Right forelimb (tissue), 1 donor: ENCODE results near the gene DIPK1B.
"Not testable (repeated sequence)": the region's sequence is repeated elsewhere in the genome, so short reads cannot be mapped to it uniquely, and the experiment has no call there.

Experiments used
- DNase-seq: peaks from one replicate; pipeline ENCODE4 v3.0.0-alpha.2; 2018

DIPK1B gene

DNA sequence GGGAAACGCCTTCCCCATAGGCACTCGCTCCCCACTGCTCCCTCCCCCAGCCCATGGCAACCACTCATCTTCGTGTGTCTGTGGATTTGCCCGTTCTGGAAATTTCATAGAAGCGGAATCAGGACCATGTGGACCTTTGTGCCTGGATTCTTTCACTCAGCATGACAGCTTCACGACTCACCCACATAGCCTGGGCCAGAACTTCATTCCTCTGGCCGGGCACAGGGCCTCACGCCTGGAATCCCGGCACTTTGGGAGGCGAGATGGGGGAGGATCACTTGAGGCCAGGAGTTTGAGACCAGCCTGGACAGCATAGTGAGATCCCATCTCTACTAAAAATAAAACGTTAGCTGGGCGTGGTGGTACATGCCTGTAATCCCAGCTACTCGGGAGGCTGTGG is 12.1 kb upstream of the DIPK1B start:
- DNase-seq: no peak

DNA sequence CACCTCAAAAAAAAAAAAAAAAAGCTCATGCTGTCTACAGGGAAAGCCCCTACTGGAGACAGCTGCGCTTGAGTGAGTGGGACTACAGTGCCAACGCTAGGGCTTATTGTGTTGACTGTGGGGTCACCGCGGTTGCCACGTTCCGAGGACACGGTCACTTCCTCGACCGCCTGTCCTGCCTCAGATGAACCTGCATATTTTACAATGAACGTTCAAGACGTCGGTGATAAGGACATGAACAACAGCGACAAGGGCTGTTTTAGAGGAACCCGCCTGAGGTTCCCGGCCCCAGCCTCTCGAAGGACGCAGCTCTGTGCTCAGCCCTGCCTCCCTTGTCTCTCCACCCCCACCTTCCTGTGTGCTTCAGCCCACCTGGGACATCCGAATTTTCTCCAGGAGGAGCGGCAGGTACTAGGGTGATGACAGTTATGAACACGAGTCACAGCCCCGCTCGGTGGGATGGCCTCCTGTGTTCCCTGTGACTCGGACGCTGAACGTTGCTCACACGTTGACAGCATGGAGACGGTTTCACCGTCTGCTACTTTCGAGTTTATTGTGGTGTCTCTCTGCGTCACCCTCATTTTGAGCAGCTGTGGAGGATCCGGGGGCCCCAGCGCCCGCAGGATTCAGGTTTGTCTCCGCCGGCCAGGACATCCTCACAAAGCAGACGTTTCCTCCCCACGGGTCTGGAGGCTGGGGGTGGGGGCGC is 11.3 kb upstream of the DIPK1B start:
- no peak for DNase-seq

DNA sequence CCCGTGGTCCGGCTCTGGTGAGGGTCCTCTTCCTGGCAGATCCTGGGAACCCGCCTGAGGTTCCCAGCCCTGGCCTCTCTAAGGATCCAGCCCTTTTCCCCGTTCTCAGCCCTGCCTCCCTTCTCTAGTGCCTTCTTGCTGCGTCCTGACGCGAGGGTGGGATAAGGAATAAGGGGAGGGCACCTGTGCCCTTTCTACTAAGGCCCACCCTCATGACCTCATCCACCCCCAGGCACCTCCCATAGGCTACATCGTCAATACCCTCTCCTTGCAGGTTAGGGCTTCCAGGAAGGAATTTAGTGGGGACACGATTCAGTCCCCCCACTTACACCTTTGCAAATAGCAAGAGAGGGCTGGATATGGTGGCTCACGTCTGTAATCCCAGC is 10.7 kb upstream of the DIPK1B start:
- DNase-seq: no peak

DNA sequence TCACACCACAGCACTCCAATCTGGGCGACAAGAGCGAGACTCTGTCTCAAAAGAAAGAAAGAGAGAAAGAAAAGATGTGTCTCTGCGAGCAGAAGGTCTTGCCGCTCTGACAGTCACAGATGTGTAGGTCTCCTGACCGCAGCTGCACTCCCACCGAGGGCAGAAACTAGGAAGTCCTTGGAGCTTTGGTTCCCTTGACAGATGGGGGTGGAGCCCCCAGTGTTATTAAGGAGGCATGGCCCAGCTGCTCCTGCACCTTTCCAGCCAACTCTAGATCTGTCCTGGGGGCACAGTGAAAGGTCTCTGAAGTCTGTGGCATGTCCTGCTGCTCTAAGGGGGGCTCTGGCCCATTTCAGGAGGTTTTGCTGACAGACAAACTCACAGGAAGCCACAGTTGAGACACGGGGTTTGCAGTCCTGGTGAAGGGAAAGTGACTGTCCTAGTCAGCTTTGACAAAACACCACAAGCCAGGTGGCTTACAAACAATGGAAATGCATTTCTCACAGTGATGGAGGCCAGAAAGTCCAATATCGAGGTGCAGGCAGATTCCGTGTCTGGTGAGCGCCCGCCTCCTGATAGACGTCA is 9.0 kb upstream of the DIPK1B start:
- no peak for DNase-seq

DNA sequence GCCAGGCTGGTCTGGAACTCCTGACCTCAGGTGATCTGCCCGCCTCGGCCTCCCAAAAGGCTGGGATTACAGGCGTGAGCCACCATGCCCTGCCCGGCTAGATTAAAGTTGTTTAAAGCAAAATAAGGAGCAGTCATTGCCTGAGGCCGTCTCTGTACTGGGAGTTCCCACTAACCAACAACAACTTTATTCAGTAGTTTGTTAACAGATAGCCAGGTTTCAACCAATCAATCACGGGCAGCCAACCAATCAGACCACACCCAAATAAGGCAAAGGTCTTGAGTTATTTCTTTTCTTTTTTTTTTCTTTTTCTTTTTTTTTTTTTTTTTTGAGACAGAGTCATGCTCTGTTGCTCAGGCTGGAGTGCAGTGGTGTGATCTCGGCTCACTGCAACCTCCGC is 7.6 kb upstream of the DIPK1B start:
- not testable (repeated sequence) for DNase-seq

DNA sequence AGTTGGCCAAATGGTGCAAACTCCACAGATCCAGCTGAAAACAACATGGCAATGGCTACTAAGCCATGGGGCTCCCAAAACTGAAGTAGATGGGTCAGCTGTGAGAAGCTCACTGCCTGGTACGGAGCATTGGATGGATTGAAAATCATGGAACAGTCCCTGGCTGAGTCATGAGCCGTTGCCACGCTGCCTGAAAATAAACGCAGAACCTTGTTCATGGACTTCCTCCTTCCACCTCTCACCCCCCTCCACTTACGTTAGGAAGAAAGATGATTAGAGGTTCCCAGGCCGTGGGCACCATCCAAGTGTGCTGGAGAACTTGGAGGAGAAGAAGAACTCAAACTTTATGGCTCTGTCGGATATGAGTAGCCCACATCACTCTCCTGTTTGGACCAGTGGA is 6.8 kb upstream of the DIPK1B start:
- DNase-seq: no peak

DNA sequence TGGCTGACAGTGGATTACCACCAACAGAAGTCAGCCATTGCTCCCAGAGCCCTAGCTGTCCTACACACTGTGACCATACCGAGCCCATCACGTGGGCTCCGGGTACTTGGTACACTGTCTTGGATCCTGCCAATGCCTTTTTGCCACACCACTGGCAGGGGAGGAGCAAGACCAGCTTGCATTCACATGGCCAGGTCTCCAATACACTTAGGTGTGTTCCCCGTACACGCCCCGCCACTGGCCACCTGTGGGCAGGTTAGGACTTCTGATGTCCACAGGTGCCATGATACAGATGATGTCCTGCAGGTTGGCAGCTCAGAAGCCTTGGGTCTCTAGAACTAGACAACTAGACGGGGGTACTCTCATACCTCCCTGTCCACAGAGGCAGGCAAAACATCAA is 5.4 kb upstream of the DIPK1B start:
- DNase-seq: no peak

DNA sequence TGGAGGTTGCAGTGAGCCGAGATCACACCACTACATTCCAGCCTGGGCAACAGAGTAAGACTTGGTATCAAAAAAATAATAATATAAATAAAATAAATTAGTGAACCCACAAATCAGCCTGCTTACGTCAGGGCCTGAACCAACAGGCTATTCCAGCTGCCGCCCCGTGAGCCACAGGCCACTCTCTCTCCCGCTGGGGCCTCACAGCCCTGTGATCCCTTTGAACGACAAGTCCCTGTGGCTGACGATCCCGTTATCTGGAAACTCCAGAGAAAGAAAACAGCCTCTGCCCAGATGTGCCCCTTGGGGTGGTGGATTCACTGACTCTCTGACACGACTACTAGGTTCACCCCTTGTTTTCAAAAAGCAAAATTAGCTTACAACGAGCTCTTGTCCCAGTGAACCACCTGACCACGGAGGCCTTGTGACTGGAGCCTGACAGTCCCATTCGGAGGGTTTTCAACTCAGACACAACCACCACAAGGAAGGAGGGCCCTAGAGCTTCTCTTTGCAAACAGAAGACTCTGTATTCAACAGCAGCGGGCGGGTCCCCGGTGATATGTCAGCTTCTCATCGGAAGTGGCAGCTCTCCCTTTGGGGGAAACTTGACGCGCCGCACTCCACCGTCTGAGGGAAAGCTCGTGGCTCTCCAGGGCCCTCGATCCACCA is 4.4 kb upstream of the DIPK1B start:
- no peak for DNase-seq

DNA sequence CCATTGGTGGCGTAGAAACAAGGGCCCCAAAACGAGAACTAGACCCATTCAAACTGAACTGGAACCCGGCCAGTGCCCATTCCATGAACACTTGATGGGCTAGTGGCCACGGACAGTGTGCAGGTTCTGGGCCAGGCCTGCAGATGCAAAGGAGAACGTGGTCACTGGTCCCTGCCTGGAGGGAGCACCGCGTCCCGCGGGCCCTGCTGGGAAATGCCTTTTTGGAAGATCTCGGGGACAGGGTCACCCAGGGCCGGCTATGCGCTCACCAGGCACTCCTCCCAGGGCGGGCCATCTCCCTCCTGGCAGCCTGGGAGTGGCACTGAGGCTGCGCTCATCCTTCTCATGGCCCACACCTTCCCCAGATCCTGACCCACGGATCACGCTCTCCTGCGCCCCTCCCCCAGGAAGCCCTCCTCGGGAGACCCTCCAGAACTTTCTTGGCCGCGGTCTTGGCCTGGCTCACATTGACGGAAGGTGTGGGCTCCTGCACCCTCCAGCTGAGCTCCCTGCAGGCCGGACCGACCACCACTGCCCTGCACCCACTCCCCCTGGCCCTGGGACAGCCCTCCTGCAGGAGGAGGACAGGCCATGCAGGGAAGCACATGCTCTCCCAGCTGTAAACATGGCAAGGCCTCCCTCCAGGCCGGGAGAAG is 2.8 kb upstream of the DIPK1B start:
- DNase-seq: no peak

DNA sequence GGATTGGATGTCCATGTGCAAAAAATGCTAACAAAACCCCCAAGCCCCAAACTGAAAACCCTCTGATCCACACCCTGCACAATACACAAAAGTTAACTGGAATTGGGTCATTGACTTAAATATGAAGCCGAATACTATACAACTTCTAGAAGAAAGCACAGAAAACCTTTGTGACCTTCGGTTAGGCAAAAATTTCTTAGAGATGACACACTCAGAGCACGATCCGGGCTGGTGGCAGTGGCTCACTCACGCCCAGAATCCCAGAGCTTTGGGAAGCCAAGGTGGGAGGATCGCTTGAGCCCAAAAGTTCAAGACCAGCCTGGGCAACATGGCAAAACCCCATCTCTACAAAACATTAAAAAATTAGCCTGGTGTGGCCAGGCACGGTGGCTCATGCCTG is 1.8 kb upstream of the DIPK1B start:
- DNase-seq: no peak

DNA sequence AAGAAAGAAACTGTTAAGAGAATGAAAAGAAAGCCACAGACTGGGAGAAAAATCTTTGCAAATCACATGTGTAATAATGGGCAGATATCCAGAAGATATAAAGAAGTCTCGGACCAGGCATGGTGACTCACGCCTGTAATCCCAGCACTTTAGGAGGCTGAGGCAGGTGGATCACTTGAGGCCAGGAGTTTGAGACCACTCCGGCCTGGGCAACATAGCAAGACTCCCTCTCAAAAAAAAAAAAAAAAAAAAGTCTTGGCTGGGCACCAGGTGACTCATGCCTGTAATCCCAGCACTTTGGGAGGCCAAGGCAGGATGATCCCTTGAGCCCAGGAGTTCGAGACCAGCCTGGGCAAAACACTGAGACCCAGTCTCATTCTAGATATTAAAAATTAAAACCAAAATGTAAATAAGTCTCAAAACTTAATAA is 1.1 kb upstream of the DIPK1B start:
- DNase-seq: not testable (repeated sequence)

DNA sequence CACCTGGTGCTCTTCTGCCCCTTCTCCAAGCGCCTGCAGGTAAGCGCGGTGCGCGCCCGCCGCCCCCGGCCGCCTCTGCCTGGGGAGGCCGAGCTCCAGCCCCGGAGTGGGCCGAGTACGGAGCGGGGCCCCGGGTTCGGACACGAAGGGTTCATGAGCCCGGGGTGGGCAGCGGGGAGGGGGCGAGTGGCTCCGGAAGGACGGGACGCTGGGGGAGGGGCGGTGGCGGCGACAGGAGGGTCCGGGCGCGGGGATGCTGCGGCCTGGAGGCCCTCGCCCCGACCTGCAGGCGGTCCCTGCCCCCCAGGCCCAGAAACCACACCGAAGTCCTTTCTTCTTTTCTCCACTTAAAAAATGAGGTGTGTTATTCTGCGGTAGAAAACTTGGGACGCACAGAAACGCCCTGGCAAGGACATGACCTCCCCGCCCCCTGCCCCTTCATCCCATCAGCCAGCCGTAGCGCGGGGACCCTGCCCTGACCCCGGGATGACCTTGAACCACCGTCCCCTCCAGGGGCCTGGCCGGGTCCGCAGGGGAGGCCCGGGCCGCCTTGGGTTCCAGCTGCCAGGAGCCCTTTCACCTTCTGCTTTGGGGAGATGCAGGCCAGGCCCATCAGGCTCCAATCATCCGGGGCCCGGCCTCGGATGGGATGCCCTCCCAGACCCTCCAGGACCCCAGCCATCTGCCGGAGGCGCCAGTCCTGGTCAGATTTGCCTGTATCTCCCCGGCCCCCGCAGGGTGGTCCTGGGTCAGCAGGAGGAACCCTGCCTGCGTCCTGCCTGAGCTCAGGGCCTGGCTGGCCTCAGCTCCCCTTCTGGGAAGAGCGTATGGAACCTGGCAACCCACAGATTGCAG is 545 bp downstream of the DIPK1B start:
- DNase-seq: no peak

DNA sequence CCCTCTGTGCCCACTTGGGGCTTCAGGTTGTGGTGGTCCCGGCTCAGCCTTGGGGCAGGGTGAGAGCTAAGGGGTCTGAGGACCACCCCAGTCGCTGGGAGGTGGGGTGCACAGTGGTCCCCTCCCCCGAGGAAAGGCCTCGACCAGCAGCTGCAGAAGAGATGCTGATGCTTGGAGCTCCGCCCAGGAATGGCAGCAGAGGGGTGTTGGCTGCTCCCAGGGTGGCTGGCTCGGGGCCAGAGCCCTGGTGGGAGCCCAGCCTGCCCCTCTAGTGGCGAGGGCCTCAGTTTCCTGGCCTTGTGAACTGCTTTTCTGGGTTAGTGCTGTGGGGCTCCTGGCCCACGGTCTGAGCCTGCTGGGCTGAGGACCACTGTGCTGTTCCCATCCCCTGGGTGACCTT is 1.2 kb downstream of the DIPK1B start:
- DNase-seq: no peak

DNA sequence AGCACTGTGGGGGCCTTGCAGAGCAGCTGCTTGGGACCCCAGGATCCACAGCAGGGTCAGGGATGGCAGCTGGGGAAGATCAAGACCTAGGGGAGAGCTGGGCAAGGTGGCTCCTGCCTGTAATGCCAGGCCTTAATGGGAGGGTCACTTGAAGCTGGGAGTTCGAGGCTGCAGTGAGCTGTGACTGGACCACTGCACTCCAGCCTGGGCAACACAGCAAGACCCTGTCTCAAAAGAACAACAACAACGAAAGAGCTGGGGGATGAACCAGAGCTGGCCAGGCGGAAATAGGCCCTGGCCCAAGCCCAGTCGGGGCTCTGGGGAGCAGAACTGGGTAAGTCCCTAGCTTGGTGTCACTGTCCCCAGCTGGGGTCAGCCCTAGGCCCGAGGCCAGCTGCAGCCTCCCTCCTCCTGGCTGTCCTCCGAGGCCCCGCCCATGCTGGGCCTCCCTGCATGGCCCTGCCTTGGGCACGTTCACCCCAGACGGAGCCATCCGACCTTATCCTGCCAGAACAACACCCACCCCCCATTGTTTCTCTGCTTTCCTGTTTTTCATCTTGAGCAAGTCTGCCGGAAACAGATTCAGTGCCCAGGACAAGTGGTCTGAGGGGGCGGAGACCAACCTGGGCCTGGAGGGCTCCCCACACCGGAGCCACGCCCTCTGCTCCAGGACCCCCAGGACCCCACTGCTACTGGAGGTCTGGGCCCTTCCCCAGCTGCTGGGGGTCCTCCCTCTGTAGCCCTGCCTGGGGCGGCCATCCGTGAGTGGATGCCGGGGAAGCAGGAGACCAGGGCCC is 1.9 kb downstream of the DIPK1B start:
- no peak for DNase-seq

DNA sequence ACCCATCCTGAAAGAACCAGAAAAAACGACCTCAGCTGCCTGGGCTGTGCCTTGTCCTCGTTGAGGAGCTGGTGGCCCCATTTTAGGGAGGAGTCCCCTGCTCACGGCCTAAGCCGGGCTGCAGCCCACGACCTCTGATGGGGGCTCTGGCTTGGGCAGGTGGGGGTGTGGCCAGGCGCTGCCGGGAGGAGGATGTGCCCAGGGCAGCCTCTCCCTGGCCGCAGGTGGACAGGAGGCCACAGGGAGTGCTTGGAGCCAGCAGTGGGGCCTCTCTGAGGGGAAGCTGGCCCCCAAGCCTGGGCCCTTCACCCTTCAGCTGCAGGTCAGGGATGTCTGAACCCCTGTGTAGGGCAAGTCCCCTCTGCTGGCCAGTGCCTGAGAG is 2.5 kb downstream of the DIPK1B start:
- no peak for DNase-seq

DNA sequence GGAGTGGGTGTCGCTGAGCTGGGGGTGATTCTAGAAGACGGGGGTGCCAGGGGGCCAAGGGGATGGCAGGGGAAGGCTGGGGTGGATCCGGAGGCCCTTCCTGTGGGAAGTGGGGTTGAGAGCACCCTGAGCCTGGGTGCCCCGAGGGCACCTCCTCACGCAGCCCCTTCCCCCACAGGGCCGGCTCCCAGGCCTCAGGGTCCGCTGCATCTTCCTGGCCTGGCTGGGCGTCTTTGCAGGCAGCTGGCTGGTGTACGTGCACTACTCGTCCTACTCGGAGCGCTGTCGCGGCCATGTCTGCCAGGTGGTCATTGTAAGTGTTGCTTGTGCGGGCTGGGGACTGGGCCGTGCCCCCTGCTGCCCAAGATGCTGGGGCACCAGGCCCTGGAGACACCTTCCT is 5.0 kb downstream of the DIPK1B start:
- DNase-seq: no peak

DNA sequence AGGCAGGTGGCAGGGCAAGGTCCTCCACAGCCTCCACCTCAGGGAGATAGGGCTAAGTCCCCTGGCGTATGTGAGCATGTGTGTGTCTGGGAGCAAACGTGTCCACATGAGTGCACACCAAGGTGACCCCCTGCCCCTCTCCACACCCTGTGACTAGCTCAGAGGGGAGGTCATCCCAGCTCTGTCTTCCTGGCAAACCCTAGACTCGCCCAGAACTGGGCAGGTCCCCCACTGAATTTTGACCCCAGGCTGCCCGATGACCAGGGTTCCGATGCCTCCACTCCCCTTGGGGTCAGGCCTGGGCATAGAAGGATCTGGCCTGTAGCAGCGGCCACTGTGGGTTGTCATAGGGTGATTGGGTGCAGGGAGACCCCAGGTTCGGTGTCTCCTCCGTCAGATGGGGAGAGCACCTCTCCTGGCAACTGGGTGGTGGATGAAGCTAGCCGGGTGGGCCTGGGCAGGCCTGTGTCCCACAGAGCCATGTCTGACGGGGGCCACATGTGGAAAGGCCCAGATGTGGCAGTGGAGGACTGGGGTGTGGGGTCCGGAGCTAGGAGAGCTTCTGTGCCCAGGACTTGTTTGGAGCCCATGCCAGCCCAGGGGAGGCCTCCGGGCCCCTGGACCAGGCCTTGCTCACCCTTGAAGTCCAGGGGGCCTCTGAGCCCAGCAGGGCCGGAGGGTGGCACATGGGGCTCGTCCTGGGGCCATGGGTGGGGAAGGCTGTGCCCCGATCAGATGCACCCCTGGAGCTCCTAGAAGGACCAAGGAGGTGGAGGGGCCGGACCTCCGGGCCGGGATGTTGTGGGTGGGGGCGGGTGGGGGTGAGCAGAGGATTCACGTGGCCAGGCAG is 6.2 kb downstream of the DIPK1B start:
- DNase-seq: no peak

DNA sequence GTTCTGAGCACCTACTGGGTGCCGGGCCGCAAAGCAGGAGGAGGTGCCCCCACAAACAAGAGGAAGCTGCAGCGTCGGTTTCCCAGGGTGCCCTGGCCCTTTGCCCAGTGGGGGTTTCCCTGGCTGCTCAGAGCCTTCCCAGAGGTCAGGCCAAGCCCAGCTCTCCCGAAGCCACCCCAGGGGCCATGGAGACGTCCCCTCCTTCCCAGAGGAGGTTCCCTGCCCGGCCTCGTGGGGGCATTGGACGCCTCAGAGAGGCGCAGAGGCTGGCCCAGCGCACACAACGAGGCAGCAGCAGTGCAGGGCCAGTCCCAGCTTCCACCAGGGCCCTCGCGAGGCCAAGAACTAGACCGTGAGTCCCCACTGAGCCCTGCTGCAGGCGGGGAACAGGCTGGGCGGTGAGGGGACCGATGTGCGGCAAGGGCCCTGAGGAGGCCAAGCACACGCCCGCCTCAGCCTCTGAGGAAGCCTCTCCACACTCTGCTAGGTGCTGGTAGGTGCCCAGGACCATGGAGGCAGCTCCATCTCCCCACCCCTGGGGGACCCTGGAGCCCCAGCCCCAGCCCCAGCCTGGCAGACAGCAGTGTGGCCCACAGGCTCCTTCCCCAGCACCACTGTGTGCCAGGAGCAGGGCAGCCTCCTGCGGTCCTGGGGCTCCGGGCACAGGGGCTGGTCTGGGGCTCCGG is 7.0 kb downstream of the DIPK1B start:
- DNase-seq: no peak

DNA sequence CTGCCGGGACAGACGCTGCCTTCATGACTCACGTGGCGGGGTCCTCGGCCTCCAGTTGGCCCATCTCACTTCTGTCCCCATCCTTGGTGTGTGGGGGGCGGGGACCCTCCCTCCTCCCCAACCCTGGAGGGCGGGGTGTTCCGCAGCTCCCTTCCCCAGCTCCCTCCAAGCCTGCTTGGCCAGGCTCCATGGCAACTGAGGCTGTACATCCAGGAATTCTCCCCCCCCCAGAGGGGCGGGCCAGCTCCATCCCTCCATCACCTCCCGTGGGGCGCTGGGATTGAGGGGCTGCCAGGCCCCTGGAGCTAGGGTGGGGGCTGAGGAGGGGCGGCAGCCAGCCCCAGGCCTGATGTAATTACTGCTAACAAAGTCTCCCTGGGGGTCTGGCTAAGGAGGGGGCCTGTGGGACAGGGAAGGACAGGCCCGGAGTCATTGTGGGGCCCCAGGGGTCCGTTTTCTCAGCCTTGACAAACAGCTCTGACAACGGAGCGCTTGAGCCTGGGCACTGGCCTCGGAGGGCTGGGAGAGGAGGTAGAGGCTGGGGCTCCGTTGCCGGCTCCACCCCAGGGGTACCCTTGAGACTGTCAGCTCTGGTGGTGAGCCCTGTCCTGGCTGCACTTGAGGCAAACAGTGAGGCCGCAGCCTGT is 8.0 kb downstream of the DIPK1B start:
- peak; percentile 78 for DNase-seq

DNA sequence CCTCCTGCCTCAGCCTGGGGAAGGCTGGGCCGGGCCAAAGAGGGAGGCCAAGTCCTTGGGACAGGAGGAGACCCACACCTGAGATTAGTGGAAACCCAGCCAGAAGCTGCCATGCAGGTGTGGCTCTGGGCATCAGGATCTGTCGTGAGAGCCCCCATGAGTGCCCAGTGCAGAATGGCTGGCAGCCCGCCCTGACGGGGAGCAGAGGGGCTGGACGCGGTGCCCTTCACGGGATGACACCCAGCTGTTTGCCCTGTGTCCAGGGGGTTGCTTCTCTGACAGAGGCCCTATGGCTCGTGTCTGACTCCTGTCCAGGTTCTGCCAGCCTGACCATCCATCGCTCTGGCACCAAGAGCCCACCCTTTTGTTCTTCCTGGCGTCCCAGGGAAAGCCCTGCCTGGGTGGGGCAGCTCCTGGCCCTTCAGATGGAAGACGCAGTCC is 8.5 kb downstream of the DIPK1B start:
- no peak for DNase-seq
